HG03342 (cell line): ENCODE measurements around the gene KRIT1.

Experiments used
- ATAC-seq: cut with Tn5 transposase; IDR thresholded peaks from one replicate; pipeline ENCODE4 v1.9.1; 2021; ENCODE audit warnings: mild to moderate bottlenecking, moderate library complexity; ENCODE audit not compliant: unreplicated experiment

The KRIT1 gene

GRCh38 chr7:92156990-92157389, 88.7 kb downstream of the KRIT1 start:
- no peak for ATAC-seq

- ATAC-seq, result no peak
These were observed 90.5 kb downstream of the KRIT1 start for GRCh38 chr7:92155108-92155739.

GRCh38 chr7:92150450-92151017, 95.2 kb downstream of the KRIT1 start:
- ATAC-seq, result no peak

GRCh38 chr7:92149736-92150239, 95.9 kb downstream of the KRIT1 start:
- ATAC-seq, result no peak
